Prostate gland (tissue), 2 donors: Measurements from ENCODE around the gene CNRIP1.

Experiments
- POLR2A ChIP-seq: fragments of 450-650 bp; IDR thresholded peaks from one replicate; pipeline ENCODE4 v1.6.1; 2016; ENCODE audit warnings: antibody characterized with exemption, mild to moderate bottlenecking
- TF ChIP-seq, protein P1 (sequence below), 4 experiments: fragments of 200-600 bp in 2 of 4; fragments of 450-650 bp in 2 of 4; sonication (generic) in 2 of 4; IDR thresholded peaks; 1 replicate in 3 of 4; 2 replicates in 1 of 4; pipeline ENCODE4 v1.5.1; 2016 to 2019; ENCODE audit warnings: antibody characterized with exemption in 4 of 4, mild to moderate bottlenecking in 2 of 4, moderate library complexity in 2 of 4

DNA sequence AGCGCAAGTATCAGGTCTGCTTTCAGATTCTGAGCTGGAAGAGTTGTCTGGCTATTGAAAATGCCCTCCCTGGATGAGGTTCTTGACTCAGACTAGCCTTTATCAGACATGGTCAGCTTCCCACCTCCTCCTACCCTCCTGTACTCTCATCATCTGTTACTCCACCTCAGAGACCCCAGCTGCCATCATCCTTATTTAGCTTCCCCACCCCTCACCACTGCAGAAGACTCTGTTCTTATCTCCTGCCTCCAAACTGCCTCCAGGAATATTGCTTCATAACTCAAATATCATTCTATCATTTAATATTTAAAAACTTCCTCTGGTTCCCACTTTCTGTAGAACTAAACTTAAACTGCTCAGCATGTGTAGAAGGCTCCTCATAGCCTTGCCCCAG, 36.3 kb downstream of the CNRIP1 start:
- TF ChIP-seq, protein P1, sequence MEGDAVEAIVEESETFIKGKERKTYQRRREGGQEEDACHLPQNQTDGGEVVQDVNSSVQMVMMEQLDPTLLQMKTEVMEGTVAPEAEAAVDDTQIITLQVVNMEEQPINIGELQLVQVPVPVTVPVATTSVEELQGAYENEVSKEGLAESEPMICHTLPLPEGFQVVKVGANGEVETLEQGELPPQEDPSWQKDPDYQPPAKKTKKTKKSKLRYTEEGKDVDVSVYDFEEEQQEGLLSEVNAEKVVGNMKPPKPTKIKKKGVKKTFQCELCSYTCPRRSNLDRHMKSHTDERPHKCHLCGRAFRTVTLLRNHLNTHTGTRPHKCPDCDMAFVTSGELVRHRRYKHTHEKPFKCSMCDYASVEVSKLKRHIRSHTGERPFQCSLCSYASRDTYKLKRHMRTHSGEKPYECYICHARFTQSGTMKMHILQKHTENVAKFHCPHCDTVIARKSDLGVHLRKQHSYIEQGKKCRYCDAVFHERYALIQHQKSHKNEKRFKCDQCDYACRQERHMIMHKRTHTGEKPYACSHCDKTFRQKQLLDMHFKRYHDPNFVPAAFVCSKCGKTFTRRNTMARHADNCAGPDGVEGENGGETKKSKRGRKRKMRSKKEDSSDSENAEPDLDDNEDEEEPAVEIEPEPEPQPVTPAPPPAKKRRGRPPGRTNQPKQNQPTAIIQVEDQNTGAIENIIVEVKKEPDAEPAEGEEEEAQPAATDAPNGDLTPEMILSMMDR (IDR thresholded peaks at IDR 0.05) = no peak
- TF ChIP-seq POLR2A = no peak
